Loucy (cell line): ENCODE measurements around the gene CNGA2.

ENCODE experiments used
- H2AFZ ChIP-seq: fragments of 200-600 bp; sonication (generic); 2 replicates; pipeline ENCODE4 v1.6.0; 2016; ENCODE audit warnings: antibody characterized with exemption, mild to moderate bottlenecking, low read length, moderate library complexity
- H3F3A ChIP-seq: fragments of 200-600 bp; 2 replicates; pipeline ENCODE4 v1.6.0; 2016; ENCODE audit warnings: antibody characterized with exemption, low read depth, mild to moderate bottlenecking
- H3K27me3 ChIP-seq: fragments of 200-600 bp; sonication (generic); 2 replicates; pipeline ENCODE4 v1.6.1; 2014; ENCODE audit warnings: low read length, mild to moderate bottlenecking; ENCODE audit not compliant: insufficient read depth, poor library complexity, severe bottlenecking
- H3K36me3 ChIP-seq: fragments of 200-600 bp; sonication (generic); 2 replicates; pipeline ENCODE4 v1.6.1; 2016; ENCODE audit warnings: low read length; ENCODE audit not compliant: insufficient read depth
- H3K4me1 ChIP-seq: fragments of 200-600 bp; sonication (generic); 2 replicates; pipeline ENCODE4 v1.5.1; 2014; ENCODE audit warnings: low read length, mild to moderate bottlenecking; ENCODE audit not compliant: insufficient read depth, poor library complexity, severe bottlenecking
- H3K4me2 ChIP-seq: fragments of 200-600 bp; sonication (generic); 2 replicates; pipeline ENCODE4 v1.6.0; 2014; ENCODE audit warnings: antibody characterized with exemption, low read length, low read depth, mild to moderate bottlenecking; ENCODE audit not compliant: poor library complexity, severe bottlenecking
- H3K4me3 ChIP-seq: fragments of 200-600 bp; sonication (generic); 2 replicates; pipeline ENCODE4 v1.5.1; 2014; ENCODE audit warnings: low read length, mild to moderate bottlenecking, mixed read lengths; ENCODE audit not compliant: poor library complexity, severe bottlenecking
- H3K79me2 ChIP-seq: fragments of 200-600 bp; sonication (generic); 2 replicates; pipeline ENCODE4 v1.6.1; 2014; ENCODE audit warnings: low read length; ENCODE audit not compliant: insufficient read depth
- H3K9ac ChIP-seq: fragments of 200-600 bp; sonication (generic); 2 replicates; pipeline ENCODE4 v1.6.0; 2014; ENCODE audit warnings: mild to moderate bottlenecking, low read depth, low read length, moderate library complexity; ENCODE audit not compliant: poor library complexity, severe bottlenecking
- H3K9me2 ChIP-seq: fragments of 200-600 bp; sonication (generic); replicated peaks from 2 replicates; pipeline ENCODE4 v1.6.1; 2016; ENCODE audit warnings: low read depth, low read length, mixed read lengths
- H3K9me3 ChIP-seq: fragments of 200-600 bp; sonication (generic); 2 replicates; pipeline ENCODE4 v1.6.1; 2014; ENCODE audit warnings: mild to moderate bottlenecking, antibody characterized with exemption, low read length, low read depth; ENCODE audit not compliant: insufficient read depth
- H4K20me1 ChIP-seq: fragments of 200-600 bp; sonication (generic); 2 replicates; pipeline ENCODE4 v1.6.0; 2014; ENCODE audit warnings: antibody characterized with exemption, low read length, mild to moderate bottlenecking; ENCODE audit not compliant: insufficient read depth, poor library complexity, severe bottlenecking
- EZH2phosphoT487 ChIP-seq: fragments of 200-600 bp; IDR thresholded peaks from 2 replicates; pipeline ENCODE4 v1.6.1; 2018; ENCODE audit warnings: antibody characterized with exemption, mild to moderate bottlenecking, moderate library complexity, borderline replicate concordance
- TF ChIP-seq, protein P1 (sequence below): fragments of 200-600 bp; sonication (generic); conservative IDR thresholded peaks from 2 replicates; pipeline ENCODE4 v1.5.1; 2014; ENCODE audit warnings: mild to moderate bottlenecking, antibody characterized with exemption, low read length

The CNGA2 gene

DNA sequence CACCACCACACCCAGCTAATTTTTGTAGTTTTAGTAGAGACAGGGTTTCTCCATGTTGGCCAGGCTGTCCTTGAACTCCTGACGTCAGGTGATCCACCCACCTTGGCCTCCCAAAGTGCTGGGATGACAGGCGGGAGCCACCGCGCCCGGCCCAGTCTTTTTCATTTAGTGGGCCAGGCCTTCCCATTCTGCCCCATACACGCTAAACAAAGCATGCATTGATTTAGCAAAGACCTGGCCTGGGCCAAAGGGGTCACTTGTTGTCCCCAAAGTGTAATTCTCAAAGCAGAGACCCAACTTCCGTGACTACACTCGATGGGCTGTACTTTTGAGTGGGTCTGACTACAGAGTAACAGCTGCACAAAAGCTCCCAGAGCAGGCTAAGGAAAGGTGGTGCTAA lies 29.2 kb downstream of the CNGA2 start:
- no peak overlapping the region for H3K9ac ChIP-seq
- H3K9me2 ChIP-seq, result no peaks in the 10 kb centered on the region
- H4K20me1 ChIP-seq, result no peaks in the 10 kb centered on the region
- H3K4me1 ChIP-seq, result no peaks in the 10 kb centered on the region
- H3K9me3 ChIP-seq, result no peaks in the 10 kb centered on the region; the same call in 1 of the 2 replicates
- no peak overlapping the region for H2AFZ ChIP-seq
- H3F3A ChIP-seq, result no peaks in the 10 kb centered on the region
- H3K79me2 ChIP-seq, result no peaks in the 10 kb centered on the region
- H3K27me3 ChIP-seq, result no peaks in the 10 kb centered on the region
- TF ChIP-seq, protein P1, sequence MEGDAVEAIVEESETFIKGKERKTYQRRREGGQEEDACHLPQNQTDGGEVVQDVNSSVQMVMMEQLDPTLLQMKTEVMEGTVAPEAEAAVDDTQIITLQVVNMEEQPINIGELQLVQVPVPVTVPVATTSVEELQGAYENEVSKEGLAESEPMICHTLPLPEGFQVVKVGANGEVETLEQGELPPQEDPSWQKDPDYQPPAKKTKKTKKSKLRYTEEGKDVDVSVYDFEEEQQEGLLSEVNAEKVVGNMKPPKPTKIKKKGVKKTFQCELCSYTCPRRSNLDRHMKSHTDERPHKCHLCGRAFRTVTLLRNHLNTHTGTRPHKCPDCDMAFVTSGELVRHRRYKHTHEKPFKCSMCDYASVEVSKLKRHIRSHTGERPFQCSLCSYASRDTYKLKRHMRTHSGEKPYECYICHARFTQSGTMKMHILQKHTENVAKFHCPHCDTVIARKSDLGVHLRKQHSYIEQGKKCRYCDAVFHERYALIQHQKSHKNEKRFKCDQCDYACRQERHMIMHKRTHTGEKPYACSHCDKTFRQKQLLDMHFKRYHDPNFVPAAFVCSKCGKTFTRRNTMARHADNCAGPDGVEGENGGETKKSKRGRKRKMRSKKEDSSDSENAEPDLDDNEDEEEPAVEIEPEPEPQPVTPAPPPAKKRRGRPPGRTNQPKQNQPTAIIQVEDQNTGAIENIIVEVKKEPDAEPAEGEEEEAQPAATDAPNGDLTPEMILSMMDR, result no peak
- TF ChIP-seq EZH2phosphoT487, result no peak
- H3K4me2 ChIP-seq, result no peak overlapping the region
- H3K36me3 ChIP-seq, result no peaks in the 10 kb centered on the region
- H3K4me3 ChIP-seq, result no peak overlapping the region

DNA sequence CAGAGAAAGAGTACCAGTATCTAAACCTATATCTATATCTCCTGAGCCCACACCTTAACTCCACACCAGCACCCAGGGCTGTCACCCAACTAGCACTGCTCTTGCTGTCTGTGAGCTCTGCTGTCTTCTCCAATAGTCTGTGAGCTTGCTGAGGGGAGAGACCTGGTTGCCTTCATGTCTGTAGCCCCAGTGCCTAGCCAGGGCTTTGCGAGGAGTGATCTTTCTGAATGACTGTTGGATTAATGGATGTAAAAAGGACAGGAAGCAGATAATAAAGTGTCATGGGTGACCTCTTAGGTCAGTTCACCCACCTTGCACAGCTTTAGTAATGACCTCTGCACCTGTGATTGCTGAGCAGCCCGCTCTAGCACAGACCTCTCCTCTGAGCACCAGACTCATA lies 30.5 kb downstream of the CNGA2 start:
- Histone ChIP-seq H3K9me3 (no peaks in the 10 kb centered on the region; the same call in 1 of the 2 replicates), H3K9ac (no peak overlapping the region), H3K4me1 (no peaks in the 10 kb centered on the region), H3K79me2 (no peaks in the 10 kb centered on the region), H2AFZ (no peak overlapping the region), H3F3A (no peaks in the 10 kb centered on the region), H3K36me3 (no peaks in the 10 kb centered on the region), H3K4me2 (no peak overlapping the region), H4K20me1 (no peaks in the 10 kb centered on the region), H3K27me3 (no peaks in the 10 kb centered on the region), H3K9me2 (no peaks in the 10 kb centered on the region), H3K4me3 (no peak overlapping the region)
- TF ChIP-seq, protein P1, result no peak
- TF ChIP-seq EZH2phosphoT487, result no peak

- H3K4me2 ChIP-seq, result no peak overlapping the region
- H3K79me2 ChIP-seq, result no peaks in the 10 kb centered on the region
- H2AFZ ChIP-seq, result no peak overlapping the region
- H3K9me3 ChIP-seq, result no peaks in the 10 kb centered on the region
- no peaks in the 10 kb centered on the region for H3K36me3 ChIP-seq
- H3K4me1 ChIP-seq, result no peaks in the 10 kb centered on the region
- no peak overlapping the region for H3K4me3 ChIP-seq
- no peaks in the 10 kb centered on the region for H3K27me3 ChIP-seq
- TF ChIP-seq EZH2phosphoT487, result no peak
- TF ChIP-seq, protein P1, result no peak
- no peaks in the 10 kb centered on the region for H4K20me1 ChIP-seq
- no peaks in the 10 kb centered on the region for H3F3A ChIP-seq
- H3K9me2 ChIP-seq, result no peaks in the 10 kb centered on the region
- no peak overlapping the region for H3K9ac ChIP-seq
These were observed 37.2 kb downstream of the CNGA2 start for GRCh38 chrX:151771726-151772125.
